GM12873 (cell line): ENCODE results near the gene LRRD1.

Source experiments
- CTCF ChIP-seq: IDR thresholded peaks from 2 replicates; pipeline ENCODE4 v1.5.1; 2012; ENCODE audit warnings: low read depth, mild to moderate bottlenecking, moderate library complexity, low read length, control low read depth; ENCODE audit not compliant: insufficient read depth; ENCODE audit errors: missing control alignments

The LRRD1 gene

GRCh38 chr7:92110857-92111256 is 68.1 kb downstream of the LRRD1 start:
- TF ChIP-seq CTCF, result no peak

- no peak for TF ChIP-seq CTCF
Observed at GRCh38 chr7:92108821-92109220, 70.1 kb downstream of the LRRD1 start.

GRCh38 chr7:92100534-92100933 is 78.4 kb downstream of the LRRD1 start:
- no peak for TF ChIP-seq CTCF

GRCh38 chr7:92095380-92095779 is 83.6 kb downstream of the LRRD1 start:
- no peak for TF ChIP-seq CTCF
